T-helper 2 cell treated with Interferon-gamma antibody and Interleukin-4, amounts not matched to agents 5 μg/mL and 100 μg/mL, for 36 hours (primary cell): Measurements from ENCODE around the gene SRBD1.

Experiments
- DNase-seq: peaks from one replicate; pipeline ENCODE4 v3.0.0; 2021; ENCODE audit warnings: low spot score
- H3K27ac Mint-ChIP-seq: one replicate; pipeline ENCODE4 v1.8.0; 2021; ENCODE audit warnings: mild to moderate bottlenecking, mixed read lengths
- H3K27me3 Mint-ChIP-seq: one replicate; pipeline ENCODE4 v1.8.0; 2021; ENCODE audit warnings: low read depth, mixed read lengths
- H3K36me3 Mint-ChIP-seq: one replicate; pipeline ENCODE4 v1.8.0; 2021; ENCODE audit warnings: low read depth, mixed read lengths
- H3K4me1 Mint-ChIP-seq: one replicate; pipeline ENCODE4 v1.8.0; 2021; ENCODE audit warnings: low read depth, mixed read lengths
- H3K4me3 Mint-ChIP-seq: one replicate; pipeline ENCODE4 v1.8.0; 2022; ENCODE audit warnings: mild to moderate bottlenecking, moderate library complexity, mixed read lengths
- H3K9me3 Mint-ChIP-seq: one replicate; pipeline ENCODE4 v1.8.0; 2021; ENCODE audit warnings: mixed read lengths

Gene SRBD1

GRCh38 chr2:45611020-45611859, at the start of gene SRBD1:
Gene SRBD1, minus strand, starts transcription at chr2:45611267. Its CDS starts 5,826 bp downstream, at chr2:45605441.
- Mint-ChIP-seq H3K9me3 (no peaks in the 10 kb centered on the region), H3K27ac (peak within 1 kb of the TSS; percentile 90), H3K4me3 (peak within 1 kb of the TSS; percentile 88), H3K36me3 (no peaks in the 10 kb centered on the region), H3K4me1 (peaks cover 24% of the 10 kb centered on the region), H3K27me3 (no peaks in the 10 kb centered on the region)
- peak; percentile 92 for DNase-seq

- no peak overlapping the region for H3K4me3 Mint-ChIP-seq
Measured at GRCh38 chr2:45654250-45654649, 43.2 kb upstream of the SRBD1 start.

GRCh38 chr2:45653122-45653913, 42.3 kb upstream of the SRBD1 start:
- Mint-ChIP-seq H3K36me3 (peaks cover 4% of the 10 kb centered on the region), H3K27me3 (peaks cover 19% of the 10 kb centered on the region), H3K27ac (no peak overlapping the region), H3K4me3 (peak overlapping the region; percentile 77), H3K9me3 (no peaks in the 10 kb centered on the region), H3K4me1 (peaks cover 26% of the 10 kb centered on the region)
- no peak for DNase-seq

More at GRCh38 chr2:45654250-45654649, 43.2 kb upstream of the SRBD1 start:
- H3K36me3 Mint-ChIP-seq = peaks cover 4% of the 10 kb centered on the region
- H3K27ac Mint-ChIP-seq = no peak overlapping the region
- H3K9me3 Mint-ChIP-seq = no peaks in the 10 kb centered on the region
- peaks cover 16% of the 10 kb centered on the region for H3K27me3 Mint-ChIP-seq
- no peak for DNase-seq
- peaks cover 24% of the 10 kb centered on the region for H3K4me1 Mint-ChIP-seq

GRCh38 chr2:45652090-45653031, 41.3 kb upstream of the SRBD1 start:
- Mint-ChIP-seq H3K27ac (peak overlapping the region; percentile 72), H3K9me3 (no peaks in the 10 kb centered on the region), H3K36me3 (peaks cover 4% of the 10 kb centered on the region), H3K4me3 (peak overlapping the region; percentile 77), H3K27me3 (peaks cover 19% of the 10 kb centered on the region), H3K4me1 (peaks cover 33% of the 10 kb centered on the region)
- DNase-seq = peak; percentile 18

GRCh38 chr2:45651415-45652089, 40.5 kb upstream of the SRBD1 start, which contains the start of gene PRKCE:
Gene PRKCE, plus strand, starts transcription at chr2:45651675.
- peaks cover 33% of the 10 kb centered on the region for H3K4me1 Mint-ChIP-seq
- H3K27me3 Mint-ChIP-seq = peaks cover 21% of the 10 kb centered on the region
- DNase-seq = peak; percentile 19
- H3K36me3 Mint-ChIP-seq = peaks cover 4% of the 10 kb centered on the region
- H3K9me3 Mint-ChIP-seq = no peaks in the 10 kb centered on the region
- H3K4me3 Mint-ChIP-seq = peak within 1 kb of the TSS; percentile 93
- peak within 1 kb of the TSS; percentile 98 for H3K27ac Mint-ChIP-seq

- H3K27me3 Mint-ChIP-seq = peaks cover 21% of the 10 kb centered on the region
- peak; percentile 92 for DNase-seq
Measured at GRCh38 chr2:45650851-45651414, 39.9 kb upstream of the SRBD1 start.

GRCh38 chr2:45649858-45650811, 39.1 kb upstream of the SRBD1 start:
- H3K27me3 Mint-ChIP-seq = peaks cover 26% of the 10 kb centered on the region
- peak overlapping the region; percentile 84 for H3K27ac Mint-ChIP-seq
- peaks cover 4% of the 10 kb centered on the region for H3K36me3 Mint-ChIP-seq
- peaks cover 33% of the 10 kb centered on the region for H3K4me1 Mint-ChIP-seq
- H3K9me3 Mint-ChIP-seq = peaks cover 3% of the 10 kb centered on the region
- peak; percentile 65 for DNase-seq
- H3K4me3 Mint-ChIP-seq = peak overlapping the region; percentile 89

More at GRCh38 chr2:45650851-45651414, 39.9 kb upstream of the SRBD1 start:
- Mint-ChIP-seq H3K4me3 (peak overlapping the region; percentile 93), H3K9me3 (peaks cover 3% of the 10 kb centered on the region), H3K4me1 (peaks cover 33% of the 10 kb centered on the region), H3K36me3 (peaks cover 4% of the 10 kb centered on the region), H3K27ac (peak overlapping the region; percentile 98)

GRCh38 chr2:45649462-45649857, 38.4 kb upstream of the SRBD1 start:
- Mint-ChIP-seq H3K9me3 (peaks cover 3% of the 10 kb centered on the region), H3K27me3 (peaks cover 26% of the 10 kb centered on the region), H3K4me3 (peak overlapping the region; percentile 89), H3K36me3 (peaks cover 4% of the 10 kb centered on the region), H3K27ac (peak overlapping the region; percentile 47), H3K4me1 (peaks cover 33% of the 10 kb centered on the region)
- no peak for DNase-seq

GRCh38 chr2:45648636-45649035, 37.6 kb upstream of the SRBD1 start:
- Mint-ChIP-seq H3K27ac (no peak overlapping the region), H3K4me1 (peaks cover 29% of the 10 kb centered on the region), H3K36me3 (peaks cover 4% of the 10 kb centered on the region), H3K27me3 (peaks cover 24% of the 10 kb centered on the region), H3K4me3 (no peak overlapping the region), H3K9me3 (peaks cover 3% of the 10 kb centered on the region)
- DNase-seq = no peak

GRCh38 chr2:45647986-45648520, 37.0 kb upstream of the SRBD1 start:
- Mint-ChIP-seq H3K27me3 (peaks cover 27% of the 10 kb centered on the region), H3K4me3 (no peak overlapping the region), H3K36me3 (peaks cover 4% of the 10 kb centered on the region), H3K4me1 (peaks cover 31% of the 10 kb centered on the region), H3K9me3 (peaks cover 3% of the 10 kb centered on the region), H3K27ac (no peak overlapping the region)
- no peak for DNase-seq

GRCh38 chr2:45647356-45647755, 36.3 kb upstream of the SRBD1 start:
- Mint-ChIP-seq H3K27ac (no peak overlapping the region), H3K36me3 (peaks cover 2% of the 10 kb centered on the region), H3K4me3 (no peak overlapping the region), H3K9me3 (peaks cover 3% of the 10 kb centered on the region), H3K27me3 (peaks cover 23% of the 10 kb centered on the region), H3K4me1 (peaks cover 26% of the 10 kb centered on the region)
- no peak for DNase-seq
